Measurements from ENCODE around the gene TELO2.
A peak's percentile ranks its signal among the peaks of the same experiment; 100 is the strongest.

TELO2 gene

DNA sequence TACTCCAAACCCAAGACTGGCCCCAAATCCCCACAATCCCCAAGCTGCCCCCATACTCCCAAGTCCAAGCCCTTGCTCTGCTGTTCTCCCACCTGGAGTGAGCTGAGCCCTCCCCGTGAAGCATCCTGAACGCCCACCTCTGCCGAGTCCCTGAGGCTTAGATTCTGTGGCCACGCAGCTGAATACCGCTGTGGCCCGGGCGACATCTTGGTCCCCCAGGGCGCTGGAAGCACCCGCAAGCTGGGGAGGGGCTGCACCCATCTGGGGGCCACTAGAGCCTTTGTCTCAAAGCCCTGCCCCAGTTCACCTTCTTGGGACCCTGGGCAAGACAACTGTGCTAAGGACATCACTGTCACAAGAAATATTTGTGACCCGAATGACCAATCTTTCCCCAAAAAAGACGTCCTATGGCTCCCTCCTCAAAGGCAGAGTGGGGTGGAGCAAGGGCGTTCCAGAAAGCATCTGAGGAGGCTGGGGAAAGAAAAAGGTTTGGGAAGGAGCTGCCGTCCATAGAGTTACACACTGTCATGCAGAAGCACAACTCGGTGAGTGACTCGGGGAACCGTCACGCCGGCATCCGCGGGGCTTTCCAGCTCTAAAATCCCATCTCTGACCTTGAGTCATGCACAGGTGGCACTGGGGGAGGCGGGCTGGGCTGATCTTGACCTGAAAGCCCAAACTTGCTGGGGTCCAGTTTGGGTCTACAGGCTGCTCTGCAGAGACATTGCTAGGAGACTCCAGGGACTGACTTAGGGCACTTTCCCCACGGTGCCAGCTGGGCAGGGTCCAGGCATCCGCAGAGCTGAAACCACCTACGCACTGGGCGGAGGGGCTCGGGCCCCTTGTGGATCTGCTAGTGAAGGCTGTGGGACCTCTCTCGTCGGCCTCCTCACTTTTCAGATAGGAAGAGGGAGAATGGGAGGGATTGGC lies 11.0 kb upstream of the TELO2 start:
- peaks cover 9% of the 10 kb centered on the region for H3K9me3 ChIP-seq (ENCODE audit: control insufficient read depth, insufficient read depth, low read length)
- H3K36me3 ChIP-seq (ENCODE audit: insufficient read depth, low read length): no peaks in the 10 kb centered on the region
- no peak overlapping the region for H3K9ac ChIP-seq (ENCODE audit: low read depth, low read length)
- no peaks in the 10 kb centered on the region for H3K4me1 ChIP-seq (ENCODE audit: insufficient read depth, low read length)

DNA sequence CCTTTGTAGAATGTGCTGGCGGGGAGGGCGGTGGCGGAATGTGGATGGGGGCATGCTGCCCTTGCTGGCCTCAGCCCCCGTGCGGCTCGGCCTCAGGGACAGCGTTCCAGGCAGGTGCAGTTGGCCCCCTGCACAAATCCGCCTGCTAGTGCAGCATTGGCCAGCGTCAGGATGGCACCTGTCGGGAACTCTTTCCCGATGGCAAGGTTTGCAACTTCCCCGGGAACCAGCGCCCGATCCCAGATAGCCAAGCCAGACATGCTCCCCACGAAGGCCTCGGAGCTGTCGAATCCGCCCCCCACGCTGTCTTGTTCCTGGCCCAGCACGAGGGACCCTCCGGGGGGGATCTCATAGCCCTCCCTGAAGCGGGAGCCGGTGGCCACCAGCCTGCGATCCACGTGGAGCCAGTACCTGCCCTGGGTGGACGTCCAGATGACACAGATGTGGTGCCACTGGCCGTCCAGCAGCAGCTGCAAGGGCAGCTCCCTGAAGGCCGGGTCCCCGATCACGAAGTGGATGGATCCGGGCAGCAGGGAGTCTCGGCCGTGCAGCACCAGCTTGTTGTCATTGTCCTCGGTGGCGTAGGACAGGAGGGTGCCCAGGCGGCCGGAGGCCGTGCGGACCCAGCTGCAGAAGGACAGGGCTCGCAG lies 7.2 kb upstream of the TELO2 start:
- no peaks in the 10 kb centered on the region for H3K4me1 ChIP-seq (ENCODE audit: insufficient read depth, low read length)
- no peaks in the 10 kb centered on the region for H3K9me3 ChIP-seq (ENCODE audit: control insufficient read depth, insufficient read depth, low read length)
- no peak overlapping the region for H3K9ac ChIP-seq (ENCODE audit: low read depth, low read length)
- no peaks in the 10 kb centered on the region for H3K36me3 ChIP-seq (ENCODE audit: insufficient read depth, low read length)

GRCh38 chr16:1486551-1487390 lies 6.4 kb upstream of the TELO2 start:
- Histone ChIP-seq H3K4me1 (ENCODE audit: insufficient read depth, low read length) (no peaks in the 10 kb centered on the region), H3K36me3 (ENCODE audit: insufficient read depth, low read length) (no peaks in the 10 kb centered on the region), H3K9ac (ENCODE audit: low read depth, low read length) (no peak overlapping the region), H3K9me3 (ENCODE audit: control insufficient read depth, insufficient read depth, low read length) (no peaks in the 10 kb centered on the region)

GRCh38 chr16:1487395-1488053 lies 5.6 kb upstream of the TELO2 start:
- no peak overlapping the region for H3K9ac ChIP-seq (ENCODE audit: low read depth, low read length)
- no peaks in the 10 kb centered on the region for H3K9me3 ChIP-seq (ENCODE audit: control insufficient read depth, insufficient read depth, low read length)
- no peaks in the 10 kb centered on the region for H3K36me3 ChIP-seq (ENCODE audit: insufficient read depth, low read length)
- no peaks in the 10 kb centered on the region for H3K4me1 ChIP-seq (ENCODE audit: insufficient read depth, low read length)

DNA sequence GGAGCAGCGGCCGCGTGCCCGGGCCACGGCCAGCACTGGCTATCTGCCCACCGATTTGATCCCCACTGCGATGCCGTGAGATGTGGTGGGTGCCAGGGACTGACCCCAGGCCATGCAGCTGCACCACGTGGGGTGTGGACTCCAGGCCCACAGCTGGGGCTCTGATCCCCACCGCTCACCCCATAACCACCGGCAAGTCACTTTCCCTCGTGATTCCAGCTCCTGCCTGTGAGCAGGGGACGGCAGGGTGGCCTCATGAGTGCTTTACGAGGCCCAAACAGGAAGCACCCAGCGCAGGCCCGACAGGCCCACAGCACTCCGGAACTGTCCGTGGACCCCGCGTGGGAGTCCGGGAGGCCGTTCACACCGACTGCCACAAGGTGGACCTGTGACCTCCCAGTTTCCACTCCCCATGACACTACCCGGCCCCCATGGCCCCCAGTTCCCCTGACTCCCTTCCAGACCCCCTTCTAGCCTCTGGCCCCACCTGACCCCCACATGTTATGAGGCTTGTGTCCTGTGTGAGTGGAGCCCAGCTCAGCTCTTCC lies 5.0 kb upstream of the TELO2 start:
- Histone ChIP-seq H3K36me3 (ENCODE audit: insufficient read depth, low read length) (no peaks in the 10 kb centered on the region), H3K9me3 (ENCODE audit: control insufficient read depth, insufficient read depth, low read length) (no peaks in the 10 kb centered on the region), H3K9ac (ENCODE audit: low read depth, low read length) (no peak overlapping the region; the same call in 1 of the 2 replicates), H3K4me1 (ENCODE audit: insufficient read depth, low read length) (no peaks in the 10 kb centered on the region)

DNA sequence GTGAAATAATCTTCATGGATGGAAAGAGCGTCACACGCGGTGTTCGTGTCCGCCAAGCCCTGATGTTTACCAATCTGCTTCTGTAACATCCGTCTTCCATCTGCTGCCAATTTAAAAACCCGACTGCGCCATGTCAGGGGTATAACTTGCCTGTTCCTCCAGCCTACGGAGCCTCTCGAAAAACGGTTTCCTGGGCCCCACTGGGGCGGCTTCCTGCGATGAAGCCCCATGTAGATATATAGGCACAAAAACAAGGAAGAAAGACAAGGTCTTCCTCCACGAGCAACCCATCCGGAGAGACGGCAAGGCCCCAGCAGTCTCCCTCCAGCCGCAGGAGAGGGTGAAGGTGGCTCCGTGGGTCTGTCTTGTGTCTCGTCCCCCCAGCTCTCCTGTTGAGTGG lies 4.5 kb upstream of the TELO2 start, which contains the start of gene PTX4:
Gene PTX4, minus strand, starts transcription at position 326 of the 400 bp plus-strand sequence. Its CDS starts 35 bp downstream, at position 291.
- Histone ChIP-seq H3K9me3 (ENCODE audit: control insufficient read depth, insufficient read depth, low read length) (no peaks in the 10 kb centered on the region), H3K36me3 (ENCODE audit: insufficient read depth, low read length) (no peaks in the 10 kb centered on the region), H3K9ac (ENCODE audit: low read depth, low read length) (no peak within 1 kb of the TSS; the same call in 1 of the 2 replicates), H3K4me1 (ENCODE audit: insufficient read depth, low read length) (no peaks in the 10 kb centered on the region)

DNA sequence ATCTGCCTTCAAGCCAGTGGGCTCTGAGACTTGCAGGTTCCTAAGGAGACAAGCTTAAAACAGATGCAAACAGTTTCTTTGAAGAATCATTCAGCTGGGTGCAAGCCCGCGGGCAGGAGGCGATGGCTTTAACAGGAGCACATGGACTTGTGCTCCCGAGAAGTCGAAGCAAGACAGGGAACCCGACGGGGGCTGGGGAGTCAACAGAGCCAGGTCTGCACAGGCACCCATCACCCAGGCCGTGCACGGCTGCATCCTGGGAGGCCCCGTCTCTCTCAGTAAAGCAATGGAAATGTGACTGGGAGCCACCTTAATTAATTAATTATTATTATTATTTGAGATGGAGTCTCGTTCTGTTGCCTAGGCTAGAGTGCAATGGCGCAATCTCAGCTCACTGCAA lies 4.1 kb upstream of the TELO2 start:
- no peak overlapping the region for H3K9ac ChIP-seq (ENCODE audit: low read depth, low read length)
- H3K36me3 ChIP-seq (ENCODE audit: insufficient read depth, low read length): no peaks in the 10 kb centered on the region
- no peaks in the 10 kb centered on the region for H3K9me3 ChIP-seq (ENCODE audit: control insufficient read depth, insufficient read depth, low read length)
- H3K4me1 ChIP-seq (ENCODE audit: insufficient read depth, low read length): no peaks in the 10 kb centered on the region

DNA sequence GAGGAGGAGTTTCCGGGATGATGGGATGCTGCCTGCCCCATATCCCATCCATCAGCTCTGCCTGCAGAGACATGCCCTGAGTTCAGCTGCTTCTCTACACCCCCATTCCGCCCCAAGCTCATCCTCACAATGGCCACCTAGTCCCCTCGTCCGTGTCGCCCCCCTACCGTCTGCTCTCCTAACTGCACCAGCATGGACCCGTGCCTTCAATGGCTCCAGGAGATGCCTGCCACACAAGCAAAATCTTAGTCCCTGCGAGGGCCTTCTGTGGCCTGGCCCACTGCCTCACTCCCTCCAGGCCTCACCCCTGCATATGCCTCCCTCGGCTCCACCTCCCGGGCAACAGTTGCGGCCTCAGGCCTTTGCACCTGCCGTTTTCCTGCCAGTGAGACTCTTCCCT lies 1.8 kb upstream of the TELO2 start:
- Histone ChIP-seq H3K9me3 (ENCODE audit: control insufficient read depth, insufficient read depth, low read length) (no peaks in the 10 kb centered on the region), H3K9ac (ENCODE audit: low read depth, low read length) (no peak overlapping the region), H3K36me3 (ENCODE audit: insufficient read depth, low read length) (no peaks in the 10 kb centered on the region), H3K4me1 (ENCODE audit: insufficient read depth, low read length) (no peaks in the 10 kb centered on the region)

GRCh38 chr16:1492082-1492922 lies 858 bp upstream of the TELO2 start:
- Histone ChIP-seq H3K9ac (ENCODE audit: low read depth, low read length) (peak overlapping the region; percentile 68), H3K9me3 (ENCODE audit: control insufficient read depth, insufficient read depth, low read length) (no peaks in the 10 kb centered on the region), H3K36me3 (ENCODE audit: insufficient read depth, low read length) (no peaks in the 10 kb centered on the region; the same call in 1 of the 2 replicates), H3K4me1 (ENCODE audit: insufficient read depth, low read length) (no peaks in the 10 kb centered on the region)

DNA sequence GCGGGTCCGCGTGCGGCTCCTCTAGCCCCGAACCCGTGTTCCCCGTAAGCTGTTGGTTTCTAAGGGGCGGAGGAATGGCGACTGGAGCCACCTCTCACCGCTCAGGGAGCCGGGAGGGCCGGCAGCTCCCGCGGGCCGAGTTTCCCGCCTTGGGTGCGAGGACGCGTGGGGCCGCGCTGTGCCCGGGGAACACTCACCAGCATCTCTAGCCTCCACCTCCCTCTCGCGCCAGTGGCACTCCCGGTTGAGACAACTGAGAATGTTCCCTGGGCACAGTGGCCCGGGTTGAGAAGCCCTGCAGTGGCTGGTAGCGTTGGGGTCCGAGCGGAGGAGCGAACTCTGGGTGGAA lies 560 bp downstream of the TELO2 start:
- Histone ChIP-seq H3K4me1 (ENCODE audit: insufficient read depth, low read length) (no peaks in the 10 kb centered on the region), H3K9ac (ENCODE audit: low read depth, low read length) (peak overlapping the region; percentile 68), H3K36me3 (ENCODE audit: insufficient read depth, low read length) (no peaks in the 10 kb centered on the region; the same call in 1 of the 2 replicates), H3K9me3 (ENCODE audit: control insufficient read depth, insufficient read depth, low read length) (no peaks in the 10 kb centered on the region)

- H3K36me3 ChIP-seq (ENCODE audit: insufficient read depth, low read length): no peaks in the 10 kb centered on the region; the same call in 1 of the 2 replicates
- no peaks in the 10 kb centered on the region for H3K4me1 ChIP-seq (ENCODE audit: insufficient read depth, low read length)
These were observed 1.0 kb downstream of the TELO2 start for GRCh38 chr16:1494129-1494640.

DNA sequence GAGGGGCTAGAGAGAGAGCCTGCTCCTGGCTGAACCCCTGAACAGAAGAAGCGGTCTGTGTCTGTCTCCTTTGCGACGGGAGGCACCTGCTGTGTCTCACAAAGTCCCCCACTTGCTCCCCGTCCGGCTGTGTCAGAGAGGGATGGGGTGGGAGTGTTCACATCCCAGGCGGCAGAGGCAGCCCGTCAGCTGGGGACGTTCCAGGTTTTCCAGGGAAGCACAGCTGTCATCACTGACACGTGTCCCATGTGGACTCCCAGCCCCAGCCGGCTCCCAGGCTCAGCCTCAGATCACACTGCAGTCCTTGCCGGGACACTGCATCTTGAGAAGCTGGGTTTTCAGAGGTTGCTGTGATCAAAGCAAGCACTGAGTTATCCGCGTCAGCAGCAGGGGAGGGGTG lies 1.6 kb downstream of the TELO2 start:
- H3K9me3 ChIP-seq (ENCODE audit: control insufficient read depth, insufficient read depth, low read length): no peaks in the 10 kb centered on the region
- no peak overlapping the region for H3K9ac ChIP-seq (ENCODE audit: low read depth, low read length)
- H3K4me1 ChIP-seq (ENCODE audit: insufficient read depth, low read length): no peaks in the 10 kb centered on the region
- H3K36me3 ChIP-seq (ENCODE audit: insufficient read depth, low read length): no peaks in the 10 kb centered on the region; the same call in 1 of the 2 replicates

More at GRCh38 chr16:1494129-1494640, 1.0 kb downstream of the TELO2 start:
- peak overlapping the region; percentile 68 for H3K9ac ChIP-seq (ENCODE audit: low read depth, low read length)
- H3K9me3 ChIP-seq (ENCODE audit: control insufficient read depth, insufficient read depth, low read length): no peaks in the 10 kb centered on the region
